Measurements from ENCODE around the gene MRC2.
"Not testable (repeated sequence)": the region's sequence is repeated elsewhere in the genome, so short reads cannot be mapped to it uniquely, and the experiment has no call there.

The MRC2 gene

DNA sequence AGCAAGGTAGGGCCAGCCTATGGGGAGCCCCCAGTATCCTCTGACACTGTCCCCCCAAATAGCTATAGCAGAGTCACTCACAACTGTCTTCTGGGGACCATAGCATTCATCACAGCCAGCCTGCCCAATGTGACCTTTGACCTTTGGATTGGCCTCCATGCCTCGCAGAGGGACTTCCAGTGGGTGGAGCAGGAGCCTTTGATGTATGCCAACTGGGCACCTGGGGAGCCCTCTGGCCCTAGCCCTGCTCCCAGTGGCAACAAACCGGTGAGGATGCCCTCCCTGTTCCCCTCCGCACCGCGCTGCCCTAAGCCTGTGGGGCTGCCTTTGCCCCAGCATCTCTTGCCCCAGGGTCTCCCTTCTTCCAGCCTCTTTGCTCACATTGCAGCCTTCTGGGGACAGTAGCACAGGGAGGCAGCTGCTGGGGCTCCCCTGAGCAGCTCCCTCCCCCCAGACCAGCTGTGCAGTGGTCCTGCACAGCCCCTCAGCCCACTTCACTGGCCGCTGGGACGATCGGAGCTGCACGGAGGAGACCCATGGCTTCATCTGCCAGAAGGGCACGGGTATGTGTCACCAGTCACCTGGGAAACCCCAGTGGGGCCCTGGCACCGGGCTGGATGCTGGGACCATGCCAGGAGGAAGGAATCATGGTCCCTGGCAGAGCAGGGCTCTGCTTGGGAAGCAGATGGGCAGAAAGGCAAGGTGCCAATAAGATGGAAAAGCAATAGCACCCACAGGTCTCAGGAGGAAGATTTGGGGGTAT, 61.1 kb downstream of the MRC2 start:
- no peak for DNase-seq (ENCODE audit: extremely low spot score)
- ChIA-PET POLR2A (no interaction called here), CTCF (no interaction called here)
- no peak for TF ChIP-seq L3MBTL2 (conservative IDR thresholded peaks at IDR 0.05)
- no peak for TF ChIP-seq TARDBP (IDR thresholded peaks at IDR 0.05)
- TF ChIP-seq CTBP1 (IDR thresholded peaks at IDR 0.05; ENCODE audit: borderline replicate concordance): no peak
- no peak for TF ChIP-seq FOXK2 (IDR thresholded peaks at IDR 0.05)
- TF ChIP-seq LEF1 (IDR thresholded peaks at IDR 0.05; ENCODE audit: borderline replicate concordance): no peak
- TF ChIP-seq SP1 (IDR thresholded peaks at IDR 0.05): no peak
- no peak for TF ChIP-seq FOXA1 (IDR thresholded peaks at IDR 0.05)
- no peak for TF ChIP-seq ARNT (IDR thresholded peaks at IDR 0.05)
- no peak for TF ChIP-seq NFRKB (IDR thresholded peaks at IDR 0.05)
- TF ChIP-seq HDGF (IDR thresholded peaks at IDR 0.05; ENCODE audit: borderline replicate concordance): no peak
- no peak for TF ChIP-seq ZNF384 (IDR thresholded peaks at IDR 0.05)
- TF ChIP-seq ELF4 (IDR thresholded peaks at IDR 0.05): no peak

DNA sequence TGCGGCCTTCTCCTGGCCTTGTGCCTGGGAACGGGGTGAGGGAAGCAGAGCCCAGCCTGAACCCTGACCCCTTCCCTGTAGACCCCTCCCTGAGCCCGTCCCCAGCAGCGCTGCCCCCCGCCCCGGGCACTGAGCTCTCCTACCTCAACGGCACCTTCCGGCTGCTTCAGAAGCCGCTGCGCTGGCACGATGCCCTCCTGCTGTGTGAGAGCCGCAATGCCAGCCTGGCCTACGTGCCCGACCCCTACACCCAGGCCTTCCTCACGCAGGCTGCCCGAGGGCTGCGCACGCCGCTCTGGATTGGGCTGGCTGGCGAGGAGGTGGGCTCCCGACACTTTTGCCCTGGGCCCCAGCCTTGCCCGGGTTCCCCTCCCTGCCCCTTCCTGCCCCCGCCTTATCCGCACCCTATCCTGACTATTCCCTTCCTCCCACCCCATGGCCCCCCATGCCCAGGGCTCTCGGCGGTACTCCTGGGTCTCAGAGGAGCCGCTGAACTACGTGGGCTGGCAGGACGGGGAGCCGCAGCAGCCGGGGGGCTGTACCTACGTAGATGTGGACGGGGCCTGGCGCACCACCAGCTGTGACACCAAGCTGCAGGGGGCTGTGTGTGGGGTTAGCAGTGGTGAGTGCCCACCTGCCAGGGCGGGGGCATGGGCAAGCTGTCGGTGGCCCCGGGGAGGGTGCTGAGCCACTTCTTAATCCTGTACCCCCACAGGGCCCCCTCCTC, 62.1 kb downstream of the MRC2 start:
- POLR2A ChIA-PET: no interaction called here
- no peak for DNase-seq (ENCODE audit: extremely low spot score)
- TF ChIP-seq PKNOX1 (IDR thresholded peaks at IDR 0.05) (no peak), L3MBTL2 (conservative IDR thresholded peaks at IDR 0.05) (no peak), BHLHE40 (IDR thresholded peaks at IDR 0.05; ENCODE audit: borderline replicate concordance) (no peak), FOXK2 (IDR thresholded peaks at IDR 0.05) (no peak), ARNT (IDR thresholded peaks at IDR 0.05) (no peak), NFRKB (IDR thresholded peaks at IDR 0.05) (no peak), ELF4 (IDR thresholded peaks at IDR 0.05) (no peak), LEF1 (IDR thresholded peaks at IDR 0.05; ENCODE audit: borderline replicate concordance) (no peak), FOXA1 (IDR thresholded peaks at IDR 0.05) (no peak), TARDBP (IDR thresholded peaks at IDR 0.05) (no peak)
- CTCF ChIA-PET: no interaction called here

GRCh38 chr17:62690168-62690897, 62.9 kb downstream of the MRC2 start:
- ChIA-PET POLR2A (no interaction called here), CTCF (no interaction called here)
- no peak for DNase-seq (ENCODE audit: extremely low spot score)
- TF ChIP-seq PKNOX1 (IDR thresholded peaks at IDR 0.05) (no peak), L3MBTL2 (conservative IDR thresholded peaks at IDR 0.05) (no peak), ARNT (IDR thresholded peaks at IDR 0.05) (no peak), TARDBP (IDR thresholded peaks at IDR 0.05) (no peak), HDGF (IDR thresholded peaks at IDR 0.05; ENCODE audit: borderline replicate concordance) (no peak), LEF1 (IDR thresholded peaks at IDR 0.05; ENCODE audit: borderline replicate concordance) (no peak), BHLHE40 (IDR thresholded peaks at IDR 0.05; ENCODE audit: borderline replicate concordance) (no peak), FOXM1 (IDR thresholded peaks at IDR 0.05; ENCODE audit: borderline replicate concordance) (no peak), ELF4 (IDR thresholded peaks at IDR 0.05) (no peak), SP1 (IDR thresholded peaks at IDR 0.05) (no peak), ZNF384 (IDR thresholded peaks at IDR 0.05) (no peak), FOXA1 (IDR thresholded peaks at IDR 0.05) (no peak), CTBP1 (IDR thresholded peaks at IDR 0.05; ENCODE audit: borderline replicate concordance) (no peak)

DNA sequence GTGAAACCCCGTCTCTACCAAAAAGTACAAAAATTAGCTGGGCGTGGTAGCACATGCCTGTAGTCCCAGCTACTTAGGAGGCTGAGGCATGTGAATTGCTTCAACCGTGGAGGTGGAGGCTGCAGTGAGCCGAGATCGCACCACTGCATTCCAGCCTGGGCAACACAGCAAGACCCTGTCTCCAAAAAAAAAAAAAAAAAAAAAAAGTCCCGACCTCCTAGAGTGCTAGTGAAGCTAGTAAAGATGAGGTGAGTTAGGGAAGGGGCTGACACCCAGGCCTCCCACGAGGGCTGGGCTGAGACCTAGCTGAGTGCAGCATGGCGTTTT, 64.1 kb downstream of the MRC2 start:
- TF ChIP-seq ZNF384 (IDR thresholded peaks at IDR 0.05): peak; percentile 43; the same call in 1 of the 2 replicates
- DNase-seq (ENCODE audit: extremely low spot score); POLR2A ChIA-PET: not testable (repeated sequence)
- CTCF ChIA-PET: interaction anchor here (0.6 kb wide), 2 partner anchors 242 to 990 kb away, joined by 3 read pairs; no protein-coding TSS in a partner anchor

GRCh38 chr17:62692159-62692651, 64.7 kb downstream of the MRC2 start:
- TF ChIP-seq LEF1 (IDR thresholded peaks at IDR 0.05; ENCODE audit: borderline replicate concordance) (no peak), FOXK2 (IDR thresholded peaks at IDR 0.05) (no peak), FOXA1 (IDR thresholded peaks at IDR 0.05) (no peak)
- DNase-seq (ENCODE audit: extremely low spot score): no peak
- ChIA-PET CTCF (interaction anchor here (0.6 kb wide), 1 partner anchor 990 kb away, joined by 3 read pairs; no protein-coding TSS in a partner anchor), POLR2A (no interaction called here)

GRCh38 chr17:62692721-62693431, 65.4 kb downstream of the MRC2 start:
- DNase-seq (ENCODE audit: extremely low spot score): peak; percentile 63
- CTCF ChIA-PET: interaction anchor here (0.6 to 1.1 kb wide), 2 partner anchors 55 to 226 kb away, joined by 3 to 5 read pairs; no protein-coding TSS in a partner anchor
- POLR2A ChIA-PET: no interaction called here
- TF ChIP-seq LEF1 (IDR thresholded peaks at IDR 0.05; ENCODE audit: borderline replicate concordance) (no peak), L3MBTL2 (conservative IDR thresholded peaks at IDR 0.05) (no peak), HDGF (IDR thresholded peaks at IDR 0.05; ENCODE audit: borderline replicate concordance) (no peak), FOXM1 (IDR thresholded peaks at IDR 0.05; ENCODE audit: borderline replicate concordance) (no peak), SUZ12 (IDR thresholded peaks at IDR 0.05) (no peak), PKNOX1 (IDR thresholded peaks at IDR 0.05) (no peak), FOXA1 (IDR thresholded peaks at IDR 0.05) (no peak), BHLHE40 (IDR thresholded peaks at IDR 0.05; ENCODE audit: borderline replicate concordance) (no peak), ARNT (IDR thresholded peaks at IDR 0.05) (no peak), NFRKB (IDR thresholded peaks at IDR 0.05) (no peak), TARDBP (IDR thresholded peaks at IDR 0.05) (no peak), ZNF384 (IDR thresholded peaks at IDR 0.05) (no peak)

Measured in HEK293T (cell line).